Activated naive CD4-positive, alpha-beta T cell treated with anti-CD3 and anti-CD28 coated beads, Interleukin-2, amount 50 U/mL, for 16 hours (primary cell): ENCODE data around the gene ABL1.

ENCODE experiments used
- DNase-seq: peaks from one replicate; pipeline ENCODE4 v3.0.0-alpha.2; 2020

Gene ABL1

DNA sequence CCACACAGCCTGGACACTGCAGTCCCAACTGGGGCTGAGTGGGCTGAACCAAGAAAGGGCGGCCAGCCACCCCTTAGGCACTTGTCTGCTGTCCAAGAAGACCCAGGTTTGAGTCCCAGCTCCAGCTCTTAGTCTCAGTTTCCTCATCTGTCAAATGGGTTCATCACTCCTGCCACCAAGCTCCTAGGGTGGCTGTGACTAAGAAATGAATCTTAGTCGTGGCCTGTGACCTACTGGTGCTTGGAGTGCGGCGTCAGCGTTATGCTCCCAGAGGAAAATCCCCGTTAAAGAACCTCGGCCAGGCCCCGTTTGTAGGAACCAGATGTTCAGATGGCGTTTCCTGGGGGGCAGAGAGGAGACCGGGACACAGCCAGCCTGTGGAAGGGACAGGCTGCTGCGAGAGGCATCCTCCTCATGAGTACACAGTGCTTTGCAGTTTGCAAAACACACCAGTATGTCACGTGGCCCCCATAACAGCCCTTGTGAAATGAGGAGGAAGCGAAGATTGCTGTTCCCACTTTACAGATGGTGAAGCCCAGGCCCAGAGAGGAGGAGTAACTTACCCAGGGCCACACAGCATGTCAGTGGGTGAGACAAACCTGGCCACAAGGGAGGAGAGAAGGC lies 100.7 kb downstream of the ABL1 start:
- DNase-seq, result no peak

DNA sequence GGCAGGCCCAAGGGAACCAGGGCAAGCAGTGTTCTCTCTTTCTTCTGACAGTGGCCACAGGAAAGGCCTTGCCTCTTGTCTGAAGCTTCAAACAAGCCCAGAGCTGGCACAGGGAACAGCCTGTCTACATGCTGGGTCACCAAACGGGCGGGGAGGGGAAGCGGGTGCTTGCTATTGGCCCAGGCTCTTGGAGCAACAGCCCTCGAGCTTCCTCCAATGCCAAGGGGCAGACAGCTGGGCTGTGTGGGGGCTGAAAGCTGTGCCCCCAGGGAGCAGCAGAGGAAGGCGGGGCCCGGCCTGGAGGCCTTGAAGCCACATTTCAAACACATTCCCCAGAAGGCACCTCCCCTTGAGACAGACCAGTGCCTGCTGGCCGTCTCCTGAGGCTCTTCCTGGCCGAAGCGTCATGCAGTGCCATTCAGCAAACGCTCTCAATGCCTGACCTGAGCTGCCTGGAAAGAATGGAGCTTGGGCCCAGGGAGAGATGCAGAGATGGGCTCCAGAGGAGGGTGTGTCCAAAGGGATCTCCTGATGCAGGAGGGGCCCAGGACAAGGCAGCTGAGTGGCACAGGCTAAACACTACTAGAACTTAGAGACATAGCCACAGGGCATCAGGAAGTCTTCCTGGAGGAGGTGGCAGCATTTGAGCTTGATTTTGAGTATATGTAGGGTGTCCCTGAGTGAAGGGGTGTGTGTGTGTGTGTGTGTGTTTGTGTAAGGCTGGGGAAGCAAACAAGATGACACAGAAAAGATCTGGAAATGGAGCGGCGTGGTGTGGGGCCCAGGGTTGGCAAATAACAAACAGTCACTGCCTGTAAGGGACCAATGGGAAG lies 101.4 kb downstream of the ABL1 start:
- DNase-seq, result no peak
